HG02885 (cell line): ENCODE measurements around the gene SKA2.
"Not testable (repeated sequence)": the region's sequence is repeated elsewhere in the genome, so short reads cannot be mapped to it uniquely, and the experiment has no call there.

Experiments
- ATAC-seq: cut with Tn5 transposase; IDR thresholded peaks from one replicate; pipeline ENCODE4 v1.9.1; 2021; ENCODE audit warnings: mild to moderate bottlenecking; ENCODE audit not compliant: unreplicated experiment, poor library complexity

SKA2 gene

GRCh38 chr17:59154292-59154720 is 680 bp downstream of the SKA2 start:
- ATAC-seq, result no peak

- no peak for ATAC-seq
These were observed 2.1 kb downstream of the SKA2 start for GRCh38 chr17:59152925-59153324.

- no peak for ATAC-seq
These were observed 3.4 kb downstream of the SKA2 start for GRCh38 chr17:59151591-59151990.

- ATAC-seq, result no peak
These were observed 4.0 kb downstream of the SKA2 start for GRCh38 chr17:59151006-59151405.

- ATAC-seq, result no peak
These were observed 5.0 kb downstream of the SKA2 start for GRCh38 chr17:59149841-59150511.

- ATAC-seq, result no peak
These were observed 5.9 kb downstream of the SKA2 start for GRCh38 chr17:59149051-59149450.

GRCh38 chr17:59145571-59146096 is 9.4 kb downstream of the SKA2 start:
- no peak for ATAC-seq

GRCh38 chr17:59141860-59142259 is 13.1 kb downstream of the SKA2 start:
- ATAC-seq, result no peak

GRCh38 chr17:59139939-59140338 is 15.0 kb downstream of the SKA2 start:
- no peak for ATAC-seq

- not testable (repeated sequence) for ATAC-seq
These were observed 16.6 kb downstream of the SKA2 start for GRCh38 chr17:59138339-59138738.

GRCh38 chr17:59131131-59131530 is 23.9 kb downstream of the SKA2 start:
- ATAC-seq, result no peak

GRCh38 chr17:59129814-59130213 is 25.2 kb downstream of the SKA2 start:
- ATAC-seq, result no peak

- ATAC-seq, result no peak
These were observed 28.1 kb downstream of the SKA2 start for GRCh38 chr17:59126809-59127417.

- no peak for ATAC-seq
These were observed 30.3 kb downstream of the SKA2 start for GRCh38 chr17:59124665-59125064.

GRCh38 chr17:59121901-59122480 is 33.0 kb downstream of the SKA2 start:
- ATAC-seq, result no peak

GRCh38 chr17:59115474-59115873 is 39.5 kb downstream of the SKA2 start:
- ATAC-seq, result no peak

- ATAC-seq, result no peak
These were observed 43.4 kb downstream of the SKA2 start for GRCh38 chr17:59111539-59111938.

- no peak for ATAC-seq
These were observed 44.0 kb downstream of the SKA2 start for GRCh38 chr17:59110973-59111372.

GRCh38 chr17:59108400-59109102 is 46.4 kb downstream of the SKA2 start:
- no peak for ATAC-seq

- ATAC-seq, result no peak
These were observed 47.7 kb downstream of the SKA2 start for GRCh38 chr17:59107306-59107670.
